ENCODE measurements around the gene TAF13. TPM values are rescaled to one million over a fixed set of nuclear protein-coding genes. Genes with fewer than 3 reads are reported as not detected.
"Not testable (repeated sequence)": the region's sequence is repeated elsewhere in the genome, so short reads cannot be mapped to it uniquely, and the experiment has no call there.

Gene TAF13
- total RNA-seq, 1 donor from 2014 or later, result 22.4 TPM

- H3K4me1 Mint-ChIP-seq, result peaks cover 14% of the 10 kb centered on the region
- no peaks in the 10 kb centered on the region for H3K27me3 Mint-ChIP-seq (ENCODE audit: low read depth)
- DNase-seq (ENCODE audit: low read depth, low spot score), result no peak
- H3K36me3 Mint-ChIP-seq (ENCODE audit: low read depth), result no peaks in the 10 kb centered on the region
- TF ChIP-seq CTCF (conservative IDR thresholded peaks at IDR 0.05), result no peak
- H3K27ac Mint-ChIP-seq (ENCODE audit: unreplicated experiment), result no peak overlapping the region
- H3K9me3 Mint-ChIP-seq, result no peaks in the 10 kb centered on the region
- H3K4me3 Mint-ChIP-seq, result peak overlapping the region; percentile 27
Observed at GRCh38 chr1:109034382-109034781, 41.4 kb downstream of the TAF13 start.

GRCh38 chr1:109029493-109029892, 46.3 kb downstream of the TAF13 start:
- H3K27ac Mint-ChIP-seq (ENCODE audit: unreplicated experiment); H3K27me3 Mint-ChIP-seq (ENCODE audit: low read depth); DNase-seq (ENCODE audit: low read depth, low spot score); H3K9me3 Mint-ChIP-seq; H3K36me3 Mint-ChIP-seq (ENCODE audit: low read depth); H3K4me3 Mint-ChIP-seq: not testable (repeated sequence)
- H3K4me1 Mint-ChIP-seq, result peaks cover 14% of the 10 kb centered on the region

- no peaks in the 10 kb centered on the region for H3K27me3 Mint-ChIP-seq (ENCODE audit: low read depth)
- TF ChIP-seq CTCF (conservative IDR thresholded peaks at IDR 0.05), result peak; percentile 49
- peaks cover 14% of the 10 kb centered on the region for H3K4me1 Mint-ChIP-seq
- no peak for DNase-seq (ENCODE audit: low read depth, low spot score)
- H3K36me3 Mint-ChIP-seq (ENCODE audit: low read depth), result peaks cover 3% of the 10 kb centered on the region
- H3K9me3 Mint-ChIP-seq, result no peaks in the 10 kb centered on the region
- no peak overlapping the region for H3K4me3 Mint-ChIP-seq
- no peak overlapping the region for H3K27ac Mint-ChIP-seq (ENCODE audit: unreplicated experiment)
Observed at GRCh38 chr1:109027841-109028240, 48.0 kb downstream of the TAF13 start.

GRCh38 chr1:109025694-109026093, 50.1 kb downstream of the TAF13 start:
- Mint-ChIP-seq H3K9me3 (no peaks in the 10 kb centered on the region), H3K4me3 (no peak overlapping the region), H3K36me3 (ENCODE audit: low read depth) (peaks cover 3% of the 10 kb centered on the region), H3K27me3 (ENCODE audit: low read depth) (no peaks in the 10 kb centered on the region), H3K27ac (ENCODE audit: unreplicated experiment) (no peak overlapping the region), H3K4me1 (peaks cover 9% of the 10 kb centered on the region)
- no peak for DNase-seq (ENCODE audit: low read depth, low spot score)
- TF ChIP-seq CTCF (conservative IDR thresholded peaks at IDR 0.05), result no peak

- DNase-seq (ENCODE audit: low read depth, low spot score), result no peak
- Mint-ChIP-seq H3K9me3 (no peaks in the 10 kb centered on the region), H3K4me1 (peaks cover under 1% of the 10 kb centered on the region), H3K36me3 (ENCODE audit: low read depth) (peaks cover 3% of the 10 kb centered on the region), H3K27ac (ENCODE audit: unreplicated experiment) (peak overlapping the region; percentile 31), H3K27me3 (ENCODE audit: low read depth) (no peaks in the 10 kb centered on the region), H3K4me3 (no peak overlapping the region)
- no peak for TF ChIP-seq CTCF (conservative IDR thresholded peaks at IDR 0.05)
Observed at GRCh38 chr1:109024646-109025045, 51.2 kb downstream of the TAF13 start.

- TF ChIP-seq CTCF (conservative IDR thresholded peaks at IDR 0.05), result no peak
- no peaks in the 10 kb centered on the region for H3K4me1 Mint-ChIP-seq
- no peaks in the 10 kb centered on the region for H3K9me3 Mint-ChIP-seq
- DNase-seq (ENCODE audit: low read depth, low spot score), result no peak
- no peaks in the 10 kb centered on the region for H3K27me3 Mint-ChIP-seq (ENCODE audit: low read depth)
- H3K36me3 Mint-ChIP-seq (ENCODE audit: low read depth), result peaks cover 19% of the 10 kb centered on the region
- no peak overlapping the region for H3K4me3 Mint-ChIP-seq
- H3K27ac Mint-ChIP-seq (ENCODE audit: unreplicated experiment), result no peak overlapping the region
Observed at GRCh38 chr1:109020693-109021257, 55.0 kb downstream of the TAF13 start.

GRCh38 chr1:109017719-109018118, 58.1 kb downstream of the TAF13 start:
- not testable (repeated sequence) for H3K9me3 Mint-ChIP-seq; DNase-seq (ENCODE audit: low read depth, low spot score); H3K27ac Mint-ChIP-seq (ENCODE audit: unreplicated experiment)

More at GRCh38 chr1:109017719-109018118, 58.1 kb downstream of the TAF13 start:
- not testable (repeated sequence) for H3K27me3 Mint-ChIP-seq (ENCODE audit: low read depth); H3K4me3 Mint-ChIP-seq; H3K4me1 Mint-ChIP-seq
- H3K36me3 Mint-ChIP-seq (ENCODE audit: low read depth), result peaks cover 20% of the 10 kb centered on the region
